H1 (cell line): ENCODE data around the gene CUL1. TPM values are rescaled to one million over a fixed set of nuclear protein-coding genes. Genes with fewer than 3 reads are reported as not detected.

Source experiments
- CTCF ChIA-PET: fragments of 300-600 bp; sonication (Branson Sonifier 250); formaldehyde crosslinking; loops from one replicate; lab custom pipeline; 2021; ENCODE audit not compliant: partially characterized antibody; lab: Charles Lee
- POLR2A ChIA-PET: fragments of 300-600 bp; sonication (Branson Sonifier 250); formaldehyde crosslinking; loops from one replicate; lab custom pipeline; 2021; ENCODE audit warnings: inconsistent platforms; ENCODE audit not compliant: partially characterized antibody; lab: Charles Lee
- DNase-seq, 2 experiments: peaks; one replicate each; pipeline versions ENCODE4 v3.0.0 to v3.0.0-alpha.2; 2010 to 2022; ENCODE audit warnings: low spot score in 2 of 2, low read depth in 1 of 2, mixed read lengths in 1 of 2
- FAIRE-seq: peaks from 2 replicates; lab custom pipeline; 2011; peaks lifted over from hg19 to GRCh38; lab: Jason Lieb, UNC
- H2AFZ ChIP-seq: 2 replicates; pipeline ENCODE4 v1.8.1; 2012; ENCODE audit warnings: low read length, inconsistent platforms
- H2AK5ac ChIP-seq: 2 replicates; pipeline ENCODE4 v1.6.1; 2013; ENCODE audit warnings: low read depth, low read length
- H2BK120ac ChIP-seq: replicated peaks from 2 replicates; pipeline ENCODE3; 2013; ENCODE audit warnings: low read depth, low read length, inconsistent platforms
- H2BK12ac ChIP-seq: 2 replicates; pipeline ENCODE4 v1.6.1; 2013; ENCODE audit warnings: low read depth, low read length
- H2BK15ac ChIP-seq: 2 replicates; pipeline ENCODE4 v1.6.1; 2013; ENCODE audit warnings: low read length
- H2BK20ac ChIP-seq: 2 replicates; pipeline ENCODE4 v1.6.1; 2013; ENCODE audit warnings: low read length
- H2BK5ac ChIP-seq: 2 replicates; pipeline ENCODE4 v1.6.1; 2013; ENCODE audit warnings: low read depth, low read length
- H3K14ac ChIP-seq: 2 replicates; pipeline ENCODE4 v1.6.1; 2013; ENCODE audit warnings: inconsistent platforms; ENCODE audit not compliant: insufficient read length
- H3K18ac ChIP-seq: 2 replicates; pipeline ENCODE4 v1.6.1; 2013; ENCODE audit warnings: low read length; ENCODE audit errors: extremely low read depth
- H3K23ac ChIP-seq: 2 replicates; pipeline ENCODE4 v1.6.1; 2013; ENCODE audit warnings: inconsistent platforms; ENCODE audit not compliant: insufficient read length
- H3K23me2 ChIP-seq: 2 replicates; pipeline ENCODE4 v1.6.1; 2013; ENCODE audit warnings: low read depth, low read length
- H3K27ac ChIP-seq: 2 replicates; pipeline ENCODE4 v1.6.1; 2011; ENCODE audit warnings: low read depth, low read length, inconsistent platforms
- H3K27me3 ChIP-seq, 4 experiments: replicated peaks in 1 of 4; 1 replicate in 1 of 4; 2 replicates in 3 of 4; pipeline versions ENCODE4 v1.6.1 to v1.8.1; 2011 to 2013; ENCODE audit warnings: low read length in 3 of 4, mild to moderate bottlenecking in 3 of 4, inconsistent platforms in 2 of 4, mixed read lengths in 2 of 4, moderate library complexity in 1 of 4; ENCODE audit not compliant: control insufficient read depth in 3 of 4, insufficient read depth in 3 of 4; ENCODE audit errors: extremely low read depth in 1 of 4
- H3K36me3 ChIP-seq, 4 experiments: 2 replicates each; pipeline versions ENCODE4 v1.6.1 to v1.8.1; 2011 to 2013; ENCODE audit warnings: mild to moderate bottlenecking in 4 of 4, low read length in 3 of 4, moderate library complexity in 2 of 4, control low read depth in 1 of 4, inconsistent platforms in 1 of 4; ENCODE audit not compliant: insufficient read depth in 4 of 4, control insufficient read depth in 2 of 4
- H3K4ac ChIP-seq: replicated peaks from 2 replicates; pipeline ENCODE3; 2013; ENCODE audit warnings: low read length, low read depth, mixed read lengths, inconsistent platforms; ENCODE audit not compliant: insufficient read length
- H3K4me1 ChIP-seq, 4 experiments: replicated peaks in 1 of 4; 1 replicate in 1 of 4; 2 replicates in 3 of 4; pipeline versions ENCODE4 v1.6.1 to v1.8.1; 2011 to 2013; ENCODE audit warnings: low read length in 3 of 4, inconsistent platforms in 2 of 4, mixed read lengths in 1 of 4; ENCODE audit not compliant: insufficient read depth in 4 of 4, control insufficient read depth in 3 of 4
- H3K4me2 ChIP-seq, 2 experiments: 2 replicates each; pipeline versions ENCODE4 v1.6.1 to v1.8.1; 2011 to 2013; ENCODE audit warnings: low read depth in 2 of 2, low read length in 2 of 2, control low read depth in 1 of 2, inconsistent platforms in 1 of 2, mild to moderate bottlenecking in 1 of 2; ENCODE audit not compliant: insufficient read depth in 1 of 2
- H3K4me3 ChIP-seq, 4 experiments: fragments of 200-600, 300-600 bp in 1 of 4; sonication (generic), shearing (Covaris generic), sonication (Bioruptor Twin) in 1 of 4; 2 replicates each; pipeline versions ENCODE4 v1.5.1 to v1.8.1; 2011 to 2016; ENCODE audit warnings: low read length in 4 of 4, low read depth in 3 of 4, control low read depth in 2 of 4, inconsistent platforms in 2 of 4, mild to moderate bottlenecking in 2 of 4, mixed read lengths in 1 of 4, moderate library complexity in 1 of 4; ENCODE audit not compliant: insufficient read depth in 2 of 4; ENCODE audit errors: extremely low read depth in 1 of 4
- H3K56ac ChIP-seq: replicated peaks from 2 replicates; pipeline ENCODE3; 2013; ENCODE audit warnings: low read depth, mild to moderate bottlenecking, mixed read lengths, low read length, inconsistent platforms; ENCODE audit not compliant: insufficient read length
- H3K79me1 ChIP-seq: 2 replicates; pipeline ENCODE4 v1.6.1; 2013; ENCODE audit warnings: low read depth, low read length, control low read depth
- H3K79me2 ChIP-seq, 2 experiments: 2 replicates each; pipeline versions ENCODE4 v1.6.1 to v1.8.1; 2012 to 2013; ENCODE audit warnings: low read length in 2 of 2, mild to moderate bottlenecking in 2 of 2, inconsistent platforms in 1 of 2; ENCODE audit not compliant: insufficient read depth in 2 of 2, control insufficient read depth in 1 of 2
- H3K9ac ChIP-seq, 4 experiments: replicated peaks in 1 of 4; 1 replicate in 1 of 4; 2 replicates in 3 of 4; pipeline versions ENCODE4 v1.6.1 to v1.8.1; 2011 to 2013; ENCODE audit warnings: low read depth in 3 of 4, low read length in 3 of 4, control low read depth in 2 of 4, mild to moderate bottlenecking in 2 of 4, moderate library complexity in 2 of 4, inconsistent platforms in 1 of 4; ENCODE audit errors: extremely low read depth in 1 of 4
- H3K9me3 ChIP-seq, 2 experiments: 2 replicates each; pipeline versions ENCODE4 v1.6.1 to v1.8.1; 2012 to 2013; ENCODE audit warnings: mild to moderate bottlenecking in 2 of 2, moderate library complexity in 2 of 2, control low read depth in 1 of 2, inconsistent platforms in 1 of 2, low read depth in 1 of 2, low read length in 1 of 2, mixed read lengths in 1 of 2; ENCODE audit not compliant: insufficient read depth in 2 of 2
- H4K20me1 ChIP-seq, 2 experiments: replicated peaks in 1 of 2; 2 replicates each; pipeline versions ENCODE3 to v1.8.1; 2011 to 2013; ENCODE audit warnings: inconsistent platforms in 2 of 2, low read length in 2 of 2, mild to moderate bottlenecking in 1 of 2; ENCODE audit not compliant: insufficient read depth in 2 of 2, control insufficient read depth in 1 of 2
- H4K5ac ChIP-seq: 2 replicates; pipeline ENCODE4 v1.6.1; 2013; ENCODE audit warnings: low read length, low read depth, mixed read lengths, inconsistent platforms; ENCODE audit not compliant: insufficient read length
- H4K8ac ChIP-seq: 2 replicates; pipeline ENCODE4 v1.8.0; 2013; ENCODE audit warnings: mild to moderate bottlenecking, moderate library complexity, low read length, inconsistent platforms; ENCODE audit not compliant: insufficient read depth; ENCODE audit errors: extremely low read depth
- H4K91ac ChIP-seq: replicated peaks from 2 replicates; pipeline ENCODE3; 2013; ENCODE audit warnings: low read length, mixed read lengths, inconsistent platforms; ENCODE audit not compliant: insufficient read length
- GTF2F1 ChIP-seq: IDR thresholded peaks from 2 replicates; pipeline ENCODE4 v1.6.1; 2012; ENCODE audit warnings: low read depth, low read length, improper control_type of control experiment, borderline replicate concordance
- MAFK ChIP-seq: IDR thresholded peaks from 2 replicates; pipeline ENCODE4 v1.6.1; 2012; ENCODE audit warnings: low read depth, mild to moderate bottlenecking, improper control_type of control experiment, low read length
- RBBP5 ChIP-seq: IDR thresholded peaks from 2 replicates; pipeline ENCODE4 v1.7.1; 2012; ENCODE audit warnings: low read depth, mild to moderate bottlenecking, inconsistent platforms, low read length, moderate library complexity, borderline replicate concordance
- RFX5 ChIP-seq: IDR thresholded peaks from 2 replicates; pipeline ENCODE4 v1.6.1; 2011; ENCODE audit warnings: low read depth, low read length, improper control_type of control experiment, borderline replicate concordance
- SRF ChIP-seq: IDR thresholded peaks from 2 replicates; pipeline ENCODE4 v1.6.1; 2011; ENCODE audit warnings: mild to moderate bottlenecking, low read depth, low read length, moderate library complexity
- TAF7 ChIP-seq: optimal IDR thresholded peaks from 2 replicates; pipeline ENCODE3; 2011; ENCODE audit warnings: low read depth, mild to moderate bottlenecking, inconsistent platforms, low read length, moderate library complexity, borderline replicate concordance
- TBP ChIP-seq: IDR thresholded peaks from 2 replicates; pipeline ENCODE4 v1.6.1; 2011; ENCODE audit warnings: low read depth, low read length, improper control_type of control experiment
- WGBS, 2 experiments: shearing (Covaris generic) in 1 of 2; methylation state at CpG; one replicate each; pipeline versions ENCODE4 v1.1.6 to v1.1.7; 2013 to 2015; ENCODE audit warnings: low lambda C conversion rate in 2 of 2, mixed read lengths in 2 of 2, inconsistent platforms in 1 of 2, low coverage in 1 of 2, missing lambda C conversion rate in 1 of 2; ENCODE audit not compliant: insufficient replicate concordance in 2 of 2, insufficient coverage in 1 of 2, insufficient read length in 1 of 2; ENCODE audit errors: extremely low coverage in 1 of 2, missing lambda C conversion rate in 1 of 2; 5-methylcytosine and 5-hydroxymethylcytosine counted together
- polyA plus RNA-seq, 7 experiments: library from polyadenylated mRNA; depleted of rRNA in 3 of 7; stranded (reverse) in 5 of 7; unstranded in 2 of 7; fragments of >200 nt in 5 of 7; fragments of 200-250 nt in 2 of 7; gene quantifications; 1 replicate in 5 of 7; 2 replicates in 1 of 7; 4 replicates in 1 of 7; pipeline versions ENCODE4 v1.2.1 to v1.2.3, GENCODE V29; 2011 to 2013; ENCODE audit warnings: missing spikeins in 2 of 7, mixed read lengths in 2 of 7
- total RNA-seq: library from RNA; stranded (reverse); fragmentation: NEBNext Ultra II Directional; extraction: Animal tissue kit (Norgen Biotek cat#: 25700); gene quantifications from 2 replicates; pipeline ENCODE4 v1.2.1, GENCODE V29; 2021
- TF ChIP-seq, protein P1 (sequence below): IDR thresholded peaks from 2 replicates; pipeline ENCODE4 v1.6.1; 2011; ENCODE audit warnings: low read depth, mild to moderate bottlenecking, low read length; ENCODE audit not compliant: insufficient read depth

The CUL1 gene
- total and polyA plus RNA-seq, 2 of the 8 experiments (the other 6 are each of a cell fraction or from before 2014, with no cell fraction given): 33.0 to 77.3 TPM

DNA sequence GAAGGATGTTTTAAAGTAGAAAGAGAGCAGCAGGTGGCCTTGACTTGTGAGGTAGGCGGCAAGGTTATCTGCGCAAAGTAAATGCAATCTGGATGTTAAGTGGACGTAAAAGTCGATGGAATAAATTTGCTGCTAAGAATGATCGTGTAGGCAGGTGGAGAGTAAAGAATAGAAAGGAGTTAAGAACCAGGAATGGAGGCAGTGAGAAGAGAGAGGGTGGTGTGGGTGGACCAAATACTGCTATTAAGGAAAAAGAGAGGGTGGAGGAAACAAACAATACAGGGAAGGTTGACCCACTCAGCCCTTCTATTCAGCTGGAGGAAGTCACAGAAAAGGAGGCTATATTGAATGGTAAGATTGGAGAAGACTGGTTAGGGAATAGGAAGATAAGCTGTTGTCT is 1.9 kb upstream of the CUL1 start:
- no peak overlapping the region for H2BK120ac ChIP-seq
- 86% methylated on average over 5 of the region's 5 CpGs; no CpG with 5 or more reads in 1 of the 2 experiments for WGBS, 2 experiments
- H4K91ac ChIP-seq: no peak overlapping the region
- H2AK5ac ChIP-seq: no peak overlapping the region
- CTCF ChIA-PET: no interaction called here
- no peak overlapping the region for H3K18ac ChIP-seq
- H3K4ac ChIP-seq: no peak overlapping the region
- POLR2A ChIA-PET: interaction anchor here (1.0 kb wide), 1 partner anchor 14 kb away, joined by 3 read pairs; no protein-coding TSS in a partner anchor
- H3K9me3 ChIP-seq: no peaks in the 10 kb centered on the region
- no peak overlapping the region for H3K27ac ChIP-seq
- peaks cover 6 to 30% of the 10 kb centered on the region in 2 experiments; a peak in 3 of 4 replicates for H3K79me2 ChIP-seq
- H3K56ac ChIP-seq: no peak overlapping the region
- DNase-seq (no peak), FAIRE-seq (no peak)
- no peaks in the 10 kb centered on the region for H3K79me1 ChIP-seq
- H2BK12ac ChIP-seq: no peak overlapping the region
- no peak overlapping the region for H3K14ac ChIP-seq
- TF ChIP-seq TBP: no peak
- no peak for TF ChIP-seq GTF2F1
- no peak for TF ChIP-seq MAFK
- no peak for TF ChIP-seq TAF7
- TF ChIP-seq, protein P1, sequence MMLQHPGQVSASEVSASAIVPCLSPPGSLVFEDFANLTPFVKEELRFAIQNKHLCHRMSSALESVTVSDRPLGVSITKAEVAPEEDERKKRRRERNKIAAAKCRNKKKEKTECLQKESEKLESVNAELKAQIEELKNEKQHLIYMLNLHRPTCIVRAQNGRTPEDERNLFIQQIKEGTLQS: no peak
- TF ChIP-seq SRF: no peak
- TF ChIP-seq RFX5: no peak
- no peak for TF ChIP-seq RBBP5
- H3K9ac ChIP-seq: no peak overlapping the region
- no peaks in the 10 kb centered on the region for H3K23me2 ChIP-seq
- no peaks in the 10 kb centered on the region for H3K27me3 ChIP-seq
- H3K4me1 ChIP-seq: peaks cover 2 to 15% (median 6%) of the 10 kb centered on the region in 4 experiments; a peak in 4 of 7 replicates
- H3K4me2 ChIP-seq: peak overlapping the region in 1 of 2 experiments; percentile 78; a peak in 2 of 4 replicates
- H2BK20ac ChIP-seq: no peak overlapping the region
- no peak overlapping the region for H2AFZ ChIP-seq
- H4K8ac ChIP-seq: no peak overlapping the region
- H4K20me1 ChIP-seq: peaks cover 0 to 8% of the 10 kb centered on the region in 2 experiments
- H3K36me3 ChIP-seq: no peaks in the 10 kb centered on the region
- H2BK5ac ChIP-seq: no peak overlapping the region
- H4K5ac ChIP-seq: no peak overlapping the region
- H2BK15ac ChIP-seq: no peak overlapping the region
- no peak overlapping the region for H3K23ac ChIP-seq
- H3K4me3 ChIP-seq: peak overlapping the region in 1 of 4 experiments; percentile 89; a peak in 1 of 8 replicates
